ENCODE measurements around the gene UCKL1. TPM values are rescaled to one million over a fixed set of nuclear protein-coding genes. Genes with fewer than 3 reads are reported as not detected.
"Not testable (repeated sequence)": the region's sequence is repeated elsewhere in the genome, so short reads cannot be mapped to it uniquely, and the experiment has no call there.

Gene UCKL1
- total RNA-seq, 1 experiment from 2014 or later: 35.9 TPM

DNA sequence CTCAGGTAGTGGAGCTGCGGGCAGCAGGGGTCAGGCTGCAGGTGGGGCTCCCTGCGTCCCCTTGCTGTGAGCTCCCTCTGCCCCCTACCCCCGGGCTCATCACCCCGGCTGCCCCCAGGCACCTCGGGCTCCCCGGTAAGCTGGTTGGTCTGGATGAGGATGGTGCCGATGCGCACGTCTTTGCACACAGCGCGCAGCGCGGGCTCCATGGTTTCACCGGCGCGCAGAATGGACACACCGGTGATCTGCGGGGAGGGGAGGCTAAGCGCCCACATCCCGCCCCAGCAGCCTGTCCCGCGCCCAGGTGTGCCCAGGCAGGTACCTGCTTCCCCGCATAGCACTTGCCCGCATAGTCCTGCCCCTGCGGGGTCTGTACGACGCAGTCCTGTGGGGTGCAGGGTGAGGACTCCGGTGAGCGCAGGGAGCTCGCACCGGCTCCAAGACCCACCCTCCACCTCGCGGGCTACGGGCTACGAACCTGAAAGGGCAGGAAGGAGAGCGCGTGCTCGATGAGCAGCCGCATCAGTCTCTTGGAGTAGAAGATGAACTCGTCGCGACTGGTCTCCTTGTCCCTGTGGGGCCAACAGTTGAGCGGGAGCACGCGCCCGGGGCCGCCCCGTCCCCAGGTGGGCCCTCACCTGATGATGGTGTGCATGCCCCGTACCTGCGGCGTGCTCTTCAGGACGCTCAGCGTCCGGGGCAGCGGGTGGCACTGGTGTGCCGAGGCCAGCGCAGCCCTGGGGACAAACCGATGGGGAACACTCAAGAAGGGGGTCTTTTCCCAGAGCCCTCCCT lies 15.5 kb downstream of the UCKL1 start:
- H3K9me3 ChIP-seq: no peaks in the 10 kb centered on the region
- H3K36me3 ChIP-seq: peaks cover 70% of the 10 kb centered on the region
- no peaks in the 10 kb centered on the region for H3K27me3 ChIP-seq
- no peak overlapping the region for H3K4me3 ChIP-seq
- DNase-seq: no peak

DNA sequence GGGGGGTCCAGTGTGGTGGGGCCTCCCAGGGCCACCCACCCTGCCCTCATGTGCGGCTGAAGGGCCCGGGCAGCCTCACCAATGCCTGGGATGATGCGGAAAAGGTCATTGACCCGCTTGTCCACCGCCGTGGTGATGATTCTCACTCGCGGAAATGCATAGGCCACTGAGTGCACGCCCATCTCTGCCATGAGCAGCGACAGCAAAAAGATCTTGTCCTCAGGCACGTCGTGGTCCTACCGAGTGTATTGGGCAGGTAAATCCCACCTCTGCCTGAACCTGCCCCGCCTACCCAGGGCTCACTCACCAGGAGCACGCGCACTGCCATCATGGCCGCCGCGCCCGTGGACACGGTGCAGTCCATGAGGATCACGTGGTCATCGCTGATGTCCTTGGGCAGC lies 16.1 kb downstream of the UCKL1 start:
- H3K4me3 ChIP-seq: no peak overlapping the region
- no peaks in the 10 kb centered on the region for H3K9me3 ChIP-seq
- no peaks in the 10 kb centered on the region for H3K27me3 ChIP-seq
- H3K36me3 ChIP-seq: peaks cover 70% of the 10 kb centered on the region
- no peak for DNase-seq

DNA sequence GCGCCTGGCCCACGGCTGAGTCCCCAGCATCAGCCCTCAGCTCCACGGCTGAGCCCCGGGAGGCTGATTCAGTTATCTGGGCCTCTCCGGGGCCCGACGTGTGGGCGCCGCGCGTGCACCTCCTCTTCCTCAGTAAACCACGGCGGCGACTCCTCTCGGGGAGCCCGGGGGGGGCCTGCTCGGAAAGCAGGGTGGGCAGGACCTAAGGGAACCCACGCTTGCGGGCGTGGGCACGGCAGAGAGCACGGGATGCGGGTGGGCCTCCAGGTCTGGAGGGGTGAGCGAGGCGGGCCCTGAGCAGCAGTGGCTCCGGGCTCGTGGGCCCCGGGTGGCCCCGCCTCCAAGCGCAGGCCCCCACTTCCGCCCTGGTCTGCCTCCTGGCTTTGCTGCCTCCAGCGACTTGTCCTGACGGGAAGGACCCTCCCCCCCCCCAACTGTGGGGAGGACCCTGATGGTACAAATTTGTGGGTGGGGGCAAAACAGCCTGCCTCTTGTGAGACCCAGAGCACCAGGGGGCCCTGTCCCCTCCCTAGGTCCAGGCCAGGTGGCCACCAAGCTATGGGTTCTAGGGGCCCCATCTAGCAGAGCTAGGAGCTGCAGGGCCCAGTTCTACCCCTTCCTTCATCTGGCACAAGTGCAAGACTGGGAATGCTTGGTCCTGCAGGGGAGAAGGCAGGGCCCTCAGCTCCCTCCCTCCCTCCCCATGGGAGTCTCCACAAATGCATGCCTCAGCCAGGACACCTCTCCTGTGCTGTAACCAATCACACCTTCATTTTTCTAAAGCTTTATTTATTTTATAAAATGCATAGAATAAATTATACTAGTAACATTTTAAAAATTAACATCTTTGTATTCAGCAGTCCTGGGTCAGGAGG lies 16.9 kb downstream of the UCKL1 start:
- Histone ChIP-seq H3K4me3 (no peak overlapping the region), H3K27me3 (no peaks in the 10 kb centered on the region), H3K36me3 (peaks cover 70% of the 10 kb centered on the region), H3K9me3 (no peaks in the 10 kb centered on the region)
- DNase-seq: no peak

DNA sequence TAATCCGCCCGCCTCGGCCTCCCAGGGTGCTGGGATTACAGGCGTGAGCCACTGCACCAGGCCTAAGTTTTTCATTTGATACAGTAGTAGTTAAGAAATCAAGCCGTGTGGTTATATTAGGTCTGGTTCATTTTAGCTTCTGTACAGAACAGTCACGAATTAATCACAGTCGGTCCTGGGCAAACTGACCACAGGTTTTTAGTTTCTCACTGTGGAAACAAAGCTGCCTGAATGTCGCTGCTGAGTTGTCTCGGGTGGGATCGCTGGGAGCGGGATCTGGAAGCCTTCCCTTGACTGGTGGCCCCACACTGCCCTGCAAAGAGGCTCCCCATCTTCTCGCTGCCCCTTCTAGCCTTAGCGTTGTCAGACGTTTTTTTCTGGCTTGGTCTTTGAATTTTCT lies 18.6 kb downstream of the UCKL1 start:
- DNase-seq: no peak
- H3K36me3 ChIP-seq: peaks cover 73% of the 10 kb centered on the region
- no peaks in the 10 kb centered on the region for H3K9me3 ChIP-seq
- no peak overlapping the region for H3K4me3 ChIP-seq
- H3K27me3 ChIP-seq: no peaks in the 10 kb centered on the region

DNA sequence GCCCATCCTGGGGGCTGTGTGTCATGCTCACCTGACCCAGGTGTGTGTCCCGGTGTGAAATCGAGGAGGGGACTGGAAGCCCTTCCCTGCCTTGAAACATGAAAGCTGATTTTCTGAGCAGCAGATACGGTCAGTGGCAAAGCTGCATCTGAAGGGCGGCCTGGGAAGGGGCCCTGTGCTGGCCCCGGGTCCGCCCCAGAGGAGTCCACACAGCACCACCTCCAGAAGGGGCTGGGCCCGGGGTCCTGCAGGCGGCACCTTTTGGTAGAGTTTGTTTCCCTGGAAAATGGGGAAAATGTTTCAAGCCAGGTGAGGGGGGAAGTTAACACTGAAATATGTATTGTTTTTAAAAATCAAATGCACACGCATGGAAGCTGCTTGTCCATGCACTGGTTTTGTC lies 20.8 kb downstream of the UCKL1 start:
- no peak for DNase-seq
- H3K36me3 ChIP-seq: peaks cover 77% of the 10 kb centered on the region
- H3K27me3 ChIP-seq: no peaks in the 10 kb centered on the region
- H3K9me3 ChIP-seq: no peaks in the 10 kb centered on the region
- H3K4me3 ChIP-seq: no peak overlapping the region

DNA sequence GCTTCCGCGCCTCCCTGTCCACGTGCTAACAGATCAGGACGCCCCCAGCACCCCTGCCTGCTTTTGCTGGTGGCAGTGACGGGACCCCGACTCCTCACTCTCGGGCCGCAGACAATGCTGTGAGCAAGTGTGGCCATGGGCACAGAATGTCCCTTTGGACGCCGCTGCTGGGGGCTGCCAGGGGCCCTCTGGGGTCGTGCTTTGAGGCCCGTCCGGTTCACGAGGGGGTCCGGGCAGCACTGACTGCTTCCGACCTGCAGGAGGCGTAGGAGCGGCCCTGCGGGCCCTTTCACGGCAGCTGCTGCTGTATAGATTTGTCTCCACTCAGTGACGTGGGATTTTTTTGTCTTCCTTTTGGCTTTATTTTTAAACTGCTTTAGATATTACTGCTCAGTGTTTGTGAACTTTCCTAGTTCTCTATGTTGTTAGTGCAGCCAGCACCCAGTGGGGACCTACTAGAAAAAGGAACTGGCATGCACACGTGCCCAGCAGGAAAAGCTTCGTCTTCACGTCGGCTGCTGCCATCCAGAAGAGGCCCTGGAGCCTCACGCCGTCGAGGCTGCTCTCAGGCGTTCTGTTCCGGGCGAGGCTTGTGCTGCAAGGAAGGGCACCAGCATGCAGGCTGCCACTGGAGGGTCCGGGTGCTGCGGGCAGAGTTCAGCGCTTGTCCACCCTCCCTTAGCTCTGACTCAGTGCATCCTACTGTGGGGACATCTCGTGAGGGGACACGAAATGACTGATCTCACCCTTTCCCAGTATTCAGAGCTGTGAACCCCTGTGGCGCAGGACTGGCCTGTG lies 21.7 kb downstream of the UCKL1 start:
- no peak for DNase-seq
- H3K36me3 ChIP-seq: peaks cover 73% of the 10 kb centered on the region
- no peaks in the 10 kb centered on the region for H3K9me3 ChIP-seq
- no peak overlapping the region for H3K4me3 ChIP-seq
- no peaks in the 10 kb centered on the region for H3K27me3 ChIP-seq

DNA sequence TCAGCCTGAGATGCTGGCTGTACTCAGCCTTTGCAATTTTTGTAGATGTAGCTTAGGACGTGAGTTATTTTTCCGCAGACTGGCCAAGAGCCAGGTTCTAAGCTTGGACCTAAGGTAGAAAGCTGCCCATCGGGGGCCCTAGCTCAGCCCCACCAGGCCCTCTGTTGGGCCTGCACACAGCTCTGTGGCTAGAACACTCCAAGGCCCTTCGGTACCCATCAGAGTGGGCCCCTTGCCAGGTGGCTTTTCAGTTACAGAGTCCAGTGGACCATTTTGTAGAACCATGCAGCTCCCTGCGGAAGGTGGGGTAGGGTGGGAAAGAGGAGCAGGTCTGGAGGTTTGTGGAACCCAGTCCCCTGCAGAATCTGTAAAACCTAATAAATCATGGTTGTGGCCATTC lies 22.6 kb downstream of the UCKL1 start:
- Histone ChIP-seq H3K27me3 (no peaks in the 10 kb centered on the region), H3K4me3 (no peak overlapping the region), H3K36me3 (peaks cover 72% of the 10 kb centered on the region), H3K9me3 (no peaks in the 10 kb centered on the region)
- no peak for DNase-seq

DNA sequence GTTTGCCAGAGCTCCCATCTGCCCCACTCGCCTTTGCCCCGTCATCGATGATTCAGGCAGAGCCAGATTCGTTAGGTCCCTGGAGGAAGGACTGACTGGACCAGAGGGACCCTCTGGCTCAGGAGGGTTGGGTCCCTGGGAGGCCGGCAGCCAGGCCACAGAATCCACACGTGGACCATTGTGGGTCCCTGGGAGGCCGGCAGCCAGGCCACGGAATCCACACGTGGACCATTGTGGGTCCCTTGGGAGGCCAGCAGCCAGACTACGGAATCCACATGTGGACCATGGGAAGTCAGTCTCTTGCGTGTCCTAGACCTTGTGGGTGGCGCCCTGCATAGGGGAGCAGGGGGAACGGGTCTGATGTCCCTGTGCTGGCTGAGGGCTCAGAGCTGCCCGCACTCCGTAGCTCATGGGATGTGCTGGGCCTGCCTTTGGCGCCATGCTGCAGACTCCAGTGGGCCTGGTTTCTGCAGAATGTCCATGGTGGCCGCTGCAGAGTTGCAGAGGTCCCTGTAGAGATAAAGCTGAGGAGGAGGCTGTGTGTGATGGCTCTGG lies 23.5 kb downstream of the UCKL1 start:
- H3K9me3 ChIP-seq: no peaks in the 10 kb centered on the region
- H3K27me3 ChIP-seq: no peaks in the 10 kb centered on the region
- H3K4me3 ChIP-seq: no peak overlapping the region
- peaks cover 75% of the 10 kb centered on the region for H3K36me3 ChIP-seq
- DNase-seq: no peak

DNA sequence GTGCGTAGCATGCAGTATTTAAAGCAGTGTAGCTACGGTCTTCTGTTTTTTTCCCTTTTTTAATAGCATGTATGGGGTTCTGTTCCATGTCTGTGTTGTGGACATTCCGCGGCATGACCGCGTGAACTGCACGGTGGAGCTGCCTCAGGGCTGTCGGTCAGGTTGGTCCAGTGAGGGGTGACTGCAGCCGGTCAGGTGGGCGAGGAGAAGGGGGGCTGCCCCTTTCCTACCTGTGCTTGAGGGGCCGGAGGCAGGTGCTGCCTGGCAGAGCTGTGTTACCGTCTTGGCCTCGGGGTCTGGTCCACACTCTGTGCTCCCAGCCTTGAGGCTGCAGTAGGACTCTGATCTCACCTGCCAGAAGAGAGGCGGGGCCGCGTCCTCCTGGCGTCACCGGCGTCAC lies 24.5 kb downstream of the UCKL1 start:
- Histone ChIP-seq H3K9me3 (no peaks in the 10 kb centered on the region), H3K27me3 (no peaks in the 10 kb centered on the region), H3K36me3 (peaks cover 85% of the 10 kb centered on the region), H3K4me3 (no peak overlapping the region)
- DNase-seq: no peak

DNA sequence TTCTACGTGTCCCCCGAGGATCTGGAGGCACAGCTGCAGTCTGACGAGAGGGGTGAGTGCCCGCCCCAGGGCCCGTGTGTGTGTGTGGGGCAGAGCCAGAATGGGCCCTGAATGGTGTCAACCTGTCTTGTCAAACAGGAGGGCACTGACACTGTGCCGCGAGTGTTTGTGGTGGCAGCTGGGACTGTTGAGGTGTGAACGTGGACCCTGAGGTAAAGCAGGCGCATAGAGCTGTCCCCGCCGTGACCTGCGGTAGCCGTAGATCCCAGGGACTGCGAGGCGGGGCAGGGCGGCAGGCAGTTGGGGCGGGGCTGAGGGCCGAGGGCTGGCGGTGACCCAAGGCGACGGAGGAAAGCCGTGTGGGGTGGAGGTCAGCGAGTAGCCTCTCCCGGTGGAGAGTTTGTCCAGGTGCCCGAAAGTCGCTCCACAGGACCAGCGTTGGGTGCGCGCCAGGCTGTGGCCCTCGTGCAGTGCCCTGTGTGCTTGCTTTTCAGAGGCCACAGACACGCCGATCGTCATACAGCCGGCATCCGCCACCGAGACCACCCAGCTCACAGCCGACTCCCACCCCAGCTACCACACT lies 25.2 kb downstream of the UCKL1 start:
- Histone ChIP-seq H3K27me3 (no peaks in the 10 kb centered on the region), H3K36me3 (peaks cover 86% of the 10 kb centered on the region), H3K9me3 (no peaks in the 10 kb centered on the region), H3K4me3 (no peak overlapping the region)
- no peak for DNase-seq

DNA sequence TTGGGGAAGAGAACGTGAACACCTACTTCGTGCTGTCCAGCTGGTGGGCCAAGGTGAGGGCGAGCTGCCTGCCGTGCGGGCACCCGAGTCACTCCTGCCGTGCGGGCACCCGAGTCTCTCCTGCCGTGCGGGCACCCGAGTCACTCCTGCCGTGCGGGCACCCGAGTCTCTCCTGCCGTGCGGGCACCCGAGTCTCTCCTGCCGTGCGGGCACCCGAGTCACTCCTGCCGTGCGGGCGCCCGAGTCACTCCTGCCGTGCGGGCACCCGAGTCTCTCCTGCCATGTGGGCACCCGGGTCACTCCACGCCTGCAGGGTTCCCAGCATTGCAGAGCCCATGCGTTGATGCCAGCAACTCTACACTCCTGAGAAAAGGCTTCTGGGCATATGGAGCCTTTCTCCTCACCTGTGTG lies 26.7 kb downstream of the UCKL1 start:
- H3K9me3 ChIP-seq, H3K4me3 ChIP-seq, H3K27me3 ChIP-seq, DNase-seq: not testable (repeated sequence)
- H3K36me3 ChIP-seq: peaks cover 71% of the 10 kb centered on the region

DNA sequence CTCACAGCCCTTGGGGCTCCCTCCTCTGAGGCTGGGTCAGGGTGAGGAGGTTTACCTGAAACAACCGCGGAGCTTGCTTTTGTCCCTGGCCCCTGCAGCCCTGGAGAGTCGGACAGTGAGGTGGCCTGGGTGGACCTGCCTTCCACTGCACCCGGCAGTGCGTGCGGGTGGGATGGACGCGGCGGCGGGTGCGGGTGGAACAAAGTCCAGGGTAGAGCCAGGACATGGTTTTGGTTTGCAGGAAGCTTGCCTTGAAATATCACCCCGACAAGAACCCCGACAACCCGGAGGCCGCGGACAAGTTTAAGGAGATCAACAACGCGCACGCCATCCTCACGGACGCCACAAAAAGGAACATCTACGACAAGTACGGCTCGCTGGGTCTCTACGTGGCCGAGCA lies 27.1 kb downstream of the UCKL1 start:
- Histone ChIP-seq H3K36me3 (peaks cover 71% of the 10 kb centered on the region), H3K27me3 (no peaks in the 10 kb centered on the region), H3K9me3 (no peaks in the 10 kb centered on the region), H3K4me3 (no peak overlapping the region)
- DNase-seq: no peak

DNA sequence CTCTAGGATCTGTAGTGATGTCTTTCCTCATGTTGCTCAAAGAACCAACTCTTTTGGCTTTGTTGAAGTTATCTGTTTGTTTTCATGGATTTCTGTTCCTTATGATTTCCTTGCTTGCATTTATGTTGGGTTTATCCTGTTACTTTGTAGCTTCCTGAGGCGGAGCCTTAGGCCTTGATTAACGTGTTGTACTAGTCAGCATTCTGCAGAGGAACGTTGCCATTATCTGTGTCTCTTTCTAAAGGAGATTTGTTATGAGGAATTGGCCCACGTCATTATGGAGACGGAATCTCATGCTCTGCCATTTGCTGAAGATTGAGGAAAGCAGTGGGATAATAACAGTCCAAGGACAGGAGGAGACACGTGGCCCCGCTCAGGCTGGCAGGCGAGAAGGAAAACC lies 29.9 kb downstream of the UCKL1 start:
- Histone ChIP-seq H3K4me3 (no peak overlapping the region), H3K36me3 (peaks cover 59% of the 10 kb centered on the region), H3K27me3 (no peaks in the 10 kb centered on the region), H3K9me3 (no peaks in the 10 kb centered on the region)
- no peak for DNase-seq

DNA sequence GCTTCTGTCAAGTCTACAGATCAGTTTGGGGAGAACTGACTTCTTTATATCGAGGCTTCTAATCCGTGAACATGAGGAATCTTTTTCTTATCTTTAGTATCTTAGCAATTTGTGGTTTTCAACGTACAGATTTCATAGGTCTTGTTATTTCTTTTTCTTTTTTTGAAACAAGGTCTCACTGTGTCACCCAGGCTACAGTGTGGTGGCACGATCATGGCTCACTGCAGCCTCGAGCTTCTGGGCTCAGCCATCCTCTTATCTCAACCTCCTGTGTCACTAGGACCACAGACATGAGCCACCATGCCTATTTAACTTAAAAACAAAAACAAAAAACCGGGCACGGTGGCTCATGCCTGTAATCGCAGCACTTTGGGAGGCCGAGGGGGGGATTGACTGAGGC lies 32.0 kb downstream of the UCKL1 start:
- peaks cover 55% of the 10 kb centered on the region for H3K36me3 ChIP-seq
- no peaks in the 10 kb centered on the region for H3K9me3 ChIP-seq
- no peak overlapping the region for H3K4me3 ChIP-seq
- no peaks in the 10 kb centered on the region for H3K27me3 ChIP-seq
- no peak for DNase-seq

DNA sequence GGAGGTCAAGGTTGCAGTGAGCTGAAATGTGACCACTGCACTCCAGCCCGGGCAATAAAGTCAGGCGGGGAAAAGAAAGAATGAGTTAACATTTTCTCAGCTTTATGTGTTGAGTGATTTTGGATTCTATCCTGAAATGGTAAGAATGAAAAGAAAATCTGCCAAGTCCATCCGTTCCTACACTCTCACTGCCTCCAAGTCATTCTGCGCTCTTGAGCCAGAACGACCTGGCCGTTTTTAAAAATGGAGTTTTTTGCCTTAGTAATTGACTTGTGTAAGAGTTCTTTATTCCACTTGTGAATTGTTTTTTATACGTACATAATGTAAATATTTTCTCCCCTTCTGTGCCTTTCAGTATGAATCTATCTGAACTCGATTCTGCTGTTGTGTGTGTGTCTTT lies 32.6 kb downstream of the UCKL1 start:
- H3K27me3 ChIP-seq: no peaks in the 10 kb centered on the region
- peaks cover 53% of the 10 kb centered on the region for H3K36me3 ChIP-seq
- H3K9me3 ChIP-seq: no peaks in the 10 kb centered on the region
- no peak overlapping the region for H3K4me3 ChIP-seq
- DNase-seq: no peak

DNA sequence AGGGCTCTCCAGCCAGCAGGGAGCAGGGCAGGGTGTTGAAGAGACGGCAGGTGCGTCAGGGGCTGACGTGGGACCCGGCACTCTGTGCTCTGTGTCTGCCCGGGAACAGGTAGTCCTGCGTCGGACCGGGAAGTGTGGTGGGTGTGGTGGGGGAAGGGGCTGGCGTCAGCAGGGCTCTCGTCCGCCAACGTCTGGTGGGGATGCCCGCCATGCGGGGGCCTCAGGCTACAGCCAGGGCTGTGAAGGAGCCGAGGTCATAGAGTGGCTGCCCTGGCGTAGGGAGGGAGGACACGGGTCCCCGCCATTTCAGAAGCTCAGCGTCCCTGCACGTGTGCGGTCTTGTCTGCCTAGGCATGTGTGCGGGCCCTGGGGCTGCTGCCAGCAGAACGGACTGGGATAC lies 36.0 kb downstream of the UCKL1 start:
- Histone ChIP-seq H3K27me3 (no peaks in the 10 kb centered on the region), H3K4me3 (no peak overlapping the region), H3K9me3 (no peaks in the 10 kb centered on the region), H3K36me3 (peaks cover 50% of the 10 kb centered on the region)
- DNase-seq: no peak
